SW480 (cell line): ENCODE results near the gene RAB25.
A peak's percentile ranks its signal among the peaks of the same experiment; 100 is the strongest.

Source experiments
- DNase-seq: peaks from one replicate; pipeline ENCODE4 v3.0.0-alpha.2; 2016; ENCODE audit warnings: low spot score

The RAB25 gene

DNA sequence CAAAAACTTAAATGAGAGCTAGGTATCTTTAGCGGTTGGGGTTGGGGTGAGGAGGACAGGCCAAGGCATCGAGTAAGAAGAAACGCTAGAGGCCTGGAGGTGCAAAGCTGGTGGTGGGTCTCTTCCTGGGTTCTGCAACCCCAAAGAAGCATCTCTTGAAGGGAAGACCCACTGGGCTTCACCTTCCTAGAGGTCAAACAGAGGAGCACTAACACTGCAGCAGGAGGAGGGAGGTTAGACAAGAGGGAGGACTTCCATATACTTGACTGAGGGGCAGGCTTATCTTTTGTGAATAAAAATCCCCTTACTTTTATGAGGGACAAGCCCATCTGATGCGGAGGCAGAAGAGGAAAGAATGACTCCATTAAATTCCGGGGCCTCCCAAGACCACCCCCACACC lies 18.8 kb downstream of the RAB25 start:
- no peak for DNase-seq

GRCh38 chr1:156080241-156080862 lies 19.4 kb downstream of the RAB25 start:
- DNase-seq = no peak

DNA sequence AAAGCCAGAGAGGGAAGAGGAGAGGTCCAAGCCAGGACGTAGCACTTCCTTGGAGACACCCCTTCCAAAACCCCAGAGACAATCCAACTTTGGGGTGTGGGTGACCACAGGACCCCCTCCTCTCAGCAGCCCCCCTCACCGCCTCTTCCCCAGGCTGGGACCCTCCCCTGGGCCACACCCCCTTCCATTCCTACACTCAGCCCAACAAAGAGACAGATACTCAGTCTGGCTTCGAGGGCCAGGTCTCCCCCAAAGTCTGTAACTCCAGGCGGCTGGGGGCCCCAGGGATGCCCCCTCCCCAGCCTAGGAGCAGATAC lies 19.9 kb downstream of the RAB25 start:
- DNase-seq = no peak

- DNase-seq = no peak
Observed at GRCh38 chr1:156081180-156081916, 20.4 kb downstream of the RAB25 start.

- no peak for DNase-seq
Observed at GRCh38 chr1:156081917-156082308, 21.0 kb downstream of the RAB25 start.

- DNase-seq = peak; percentile 66
Observed at GRCh38 chr1:156082309-156083091, 21.5 kb downstream of the RAB25 start, which contains the start of gene MEX3A. Gene MEX3A (minus strand): TSS chr1:156082465. CDS start chr1:156081998, 467 bp downstream.

GRCh38 chr1:156083800-156084790 lies 23.1 kb downstream of the RAB25 start:
- DNase-seq = no peak

DNA sequence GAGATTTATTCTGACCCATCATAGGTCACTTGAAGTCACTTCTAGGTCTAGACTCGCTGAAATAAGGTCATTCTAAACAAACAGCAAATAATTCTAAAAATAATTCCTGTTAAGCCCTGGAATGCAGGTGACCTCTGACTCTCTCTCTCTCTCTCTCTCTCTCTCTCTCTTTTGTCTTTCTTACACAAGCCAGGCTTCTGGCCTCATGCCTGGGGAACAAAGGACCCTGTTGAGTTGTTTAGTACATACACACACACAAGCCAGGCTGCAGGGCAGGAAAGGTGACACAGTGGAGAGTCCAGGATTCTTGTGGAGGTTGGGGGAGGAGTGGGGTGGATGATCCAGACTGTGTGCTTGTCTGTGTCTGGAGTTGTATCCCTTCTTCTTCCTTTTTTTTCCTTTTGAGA lies 25.3 kb downstream of the RAB25 start:
- no peak for DNase-seq

DNA sequence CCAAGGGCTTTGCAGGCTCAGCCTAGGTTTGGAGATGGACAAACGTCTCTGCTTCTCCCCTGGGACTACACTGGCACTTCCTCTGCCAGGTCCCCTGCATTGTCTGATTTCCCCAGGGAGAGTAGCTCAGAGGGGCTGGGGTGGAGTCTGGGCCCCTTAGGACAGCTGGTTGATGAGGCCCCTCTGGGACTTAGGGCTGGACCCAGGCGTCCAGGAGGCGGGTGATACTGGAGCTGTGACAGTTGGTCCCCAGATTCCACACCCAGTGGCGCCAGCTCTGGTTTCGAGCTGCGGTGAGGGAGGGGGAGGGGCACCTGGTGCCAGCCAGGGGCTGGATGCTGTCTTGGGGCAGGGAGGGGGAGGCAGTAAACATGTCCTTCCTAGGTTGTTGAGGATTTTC lies 28.7 kb downstream of the RAB25 start:
- no peak for DNase-seq

GRCh38 chr1:156090138-156090839 lies 29.3 kb downstream of the RAB25 start:
- no peak for DNase-seq

DNA sequence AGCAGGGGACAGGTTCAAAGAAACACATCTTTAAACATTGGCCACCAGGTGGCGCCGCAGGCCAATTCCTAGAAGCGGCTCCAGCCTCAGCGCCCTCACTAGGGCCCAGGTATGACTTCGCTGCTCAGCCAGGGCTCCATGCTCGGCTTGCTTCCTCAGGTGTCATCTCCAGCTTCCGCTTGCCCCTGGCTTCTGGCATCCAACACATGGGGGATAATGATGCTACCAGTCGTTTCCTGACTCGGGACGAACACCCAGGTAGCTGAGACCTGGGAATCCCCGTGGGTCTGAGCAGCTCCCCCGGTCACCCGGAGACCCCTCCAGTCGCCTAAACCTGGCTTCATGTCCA lies 29.9 kb downstream of the RAB25 start:
- DNase-seq = peak; percentile 77

- DNase-seq = no peak
Observed at GRCh38 chr1:156091610-156092009, 30.6 kb downstream of the RAB25 start.

- DNase-seq = no peak
Observed at GRCh38 chr1:156095906-156096508, 35.0 kb downstream of the RAB25 start.

GRCh38 chr1:156096640-156097391 lies 35.9 kb downstream of the RAB25 start:
- peak; percentile 82 for DNase-seq

GRCh38 chr1:156097499-156098178 lies 36.7 kb downstream of the RAB25 start:
- DNase-seq = no peak

- DNase-seq = no peak
Observed at GRCh38 chr1:156098784-156099183, 37.8 kb downstream of the RAB25 start.

- no peak for DNase-seq
Observed at GRCh38 chr1:156099282-156099681, 38.3 kb downstream of the RAB25 start.

- no peak for DNase-seq
Observed at GRCh38 chr1:156100205-156100995, 39.4 kb downstream of the RAB25 start.

DNA sequence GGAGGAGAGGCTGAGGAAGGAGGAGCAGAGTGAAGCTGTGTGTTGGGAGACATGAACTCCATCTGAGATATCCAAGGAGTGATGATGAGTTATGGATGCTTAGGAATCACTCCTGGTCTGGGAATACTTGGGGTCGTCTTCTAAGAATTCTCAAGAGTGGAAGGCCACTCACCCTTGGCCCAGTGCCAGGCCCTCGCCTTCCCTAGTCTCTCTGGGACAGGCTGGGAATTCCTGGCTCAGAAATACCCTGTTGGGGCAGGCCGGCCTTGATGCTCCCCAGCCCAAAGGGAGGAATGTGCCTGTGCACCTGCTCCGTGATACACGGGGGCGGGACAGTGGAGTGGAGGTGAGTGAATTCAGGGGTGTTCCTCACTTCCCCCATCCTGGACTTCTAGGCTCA lies 40.9 kb downstream of the RAB25 start:
- no peak for DNase-seq
